H1 (cell line): ENCODE results near the gene ZBTB26. TPM values are rescaled to one million over a fixed set of nuclear protein-coding genes. Genes with fewer than 3 reads are reported as not detected.

Experiments used
- CTCF ChIA-PET: fragments of 300-600 bp; sonication (Branson Sonifier 250); formaldehyde crosslinking; loops from one replicate; lab custom pipeline; 2021; ENCODE audit not compliant: partially characterized antibody; lab: Charles Lee
- POLR2A ChIA-PET: fragments of 300-600 bp; sonication (Branson Sonifier 250); formaldehyde crosslinking; loops from one replicate; lab custom pipeline; 2021; ENCODE audit warnings: inconsistent platforms; ENCODE audit not compliant: partially characterized antibody; lab: Charles Lee
- DNase-seq, 2 experiments: peaks; one replicate each; pipeline versions ENCODE4 v3.0.0 to v3.0.0-alpha.2; 2010 to 2022; ENCODE audit warnings: low spot score in 2 of 2, low read depth in 1 of 2, mixed read lengths in 1 of 2
- FAIRE-seq: peaks from 2 replicates; lab custom pipeline; 2011; peaks lifted over from hg19 to GRCh38; lab: Jason Lieb, UNC
- H2AFZ ChIP-seq: 2 replicates; pipeline ENCODE4 v1.8.1; 2012; ENCODE audit warnings: low read length, inconsistent platforms
- H2AK5ac ChIP-seq: 2 replicates; pipeline ENCODE4 v1.6.1; 2013; ENCODE audit warnings: low read depth, low read length
- H2BK120ac ChIP-seq: replicated peaks from 2 replicates; pipeline ENCODE3; 2013; ENCODE audit warnings: low read depth, low read length, inconsistent platforms
- H2BK12ac ChIP-seq: 2 replicates; pipeline ENCODE4 v1.6.1; 2013; ENCODE audit warnings: low read depth, low read length
- H2BK15ac ChIP-seq: 2 replicates; pipeline ENCODE4 v1.6.1; 2013; ENCODE audit warnings: low read length
- H2BK20ac ChIP-seq: 2 replicates; pipeline ENCODE4 v1.6.1; 2013; ENCODE audit warnings: low read length
- H2BK5ac ChIP-seq: 2 replicates; pipeline ENCODE4 v1.6.1; 2013; ENCODE audit warnings: low read depth, low read length
- H3K14ac ChIP-seq: 2 replicates; pipeline ENCODE4 v1.6.1; 2013; ENCODE audit warnings: inconsistent platforms; ENCODE audit not compliant: insufficient read length
- H3K18ac ChIP-seq: 2 replicates; pipeline ENCODE4 v1.6.1; 2013; ENCODE audit warnings: low read length; ENCODE audit errors: extremely low read depth
- H3K23ac ChIP-seq: 2 replicates; pipeline ENCODE4 v1.6.1; 2013; ENCODE audit warnings: inconsistent platforms; ENCODE audit not compliant: insufficient read length
- H3K23me2 ChIP-seq: 2 replicates; pipeline ENCODE4 v1.6.1; 2013; ENCODE audit warnings: low read depth, low read length
- H3K27ac ChIP-seq: 2 replicates; pipeline ENCODE4 v1.6.1; 2011; ENCODE audit warnings: low read depth, low read length, inconsistent platforms
- H3K27me3 ChIP-seq, 4 experiments: replicated peaks in 1 of 4; 1 replicate in 1 of 4; 2 replicates in 3 of 4; pipeline versions ENCODE4 v1.6.1 to v1.8.1; 2011 to 2013; ENCODE audit warnings: low read length in 3 of 4, mild to moderate bottlenecking in 3 of 4, inconsistent platforms in 2 of 4, mixed read lengths in 2 of 4, moderate library complexity in 1 of 4; ENCODE audit not compliant: control insufficient read depth in 3 of 4, insufficient read depth in 3 of 4; ENCODE audit errors: extremely low read depth in 1 of 4
- H3K36me3 ChIP-seq, 4 experiments: 2 replicates each; pipeline versions ENCODE4 v1.6.1 to v1.8.1; 2011 to 2013; ENCODE audit warnings: mild to moderate bottlenecking in 4 of 4, low read length in 3 of 4, moderate library complexity in 2 of 4, control low read depth in 1 of 4, inconsistent platforms in 1 of 4; ENCODE audit not compliant: insufficient read depth in 4 of 4, control insufficient read depth in 2 of 4
- H3K4ac ChIP-seq: replicated peaks from 2 replicates; pipeline ENCODE3; 2013; ENCODE audit warnings: low read length, low read depth, mixed read lengths, inconsistent platforms; ENCODE audit not compliant: insufficient read length
- H3K4me1 ChIP-seq, 4 experiments: replicated peaks in 1 of 4; 1 replicate in 1 of 4; 2 replicates in 3 of 4; pipeline versions ENCODE4 v1.6.1 to v1.8.1; 2011 to 2013; ENCODE audit warnings: low read length in 3 of 4, inconsistent platforms in 2 of 4, mixed read lengths in 1 of 4; ENCODE audit not compliant: insufficient read depth in 4 of 4, control insufficient read depth in 3 of 4
- H3K4me2 ChIP-seq, 2 experiments: 2 replicates each; pipeline versions ENCODE4 v1.6.1 to v1.8.1; 2011 to 2013; ENCODE audit warnings: low read depth in 2 of 2, low read length in 2 of 2, control low read depth in 1 of 2, inconsistent platforms in 1 of 2, mild to moderate bottlenecking in 1 of 2; ENCODE audit not compliant: insufficient read depth in 1 of 2
- H3K4me3 ChIP-seq, 4 experiments: fragments of 200-600, 300-600 bp in 1 of 4; sonication (generic), shearing (Covaris generic), sonication (Bioruptor Twin) in 1 of 4; 2 replicates each; pipeline versions ENCODE4 v1.5.1 to v1.8.1; 2011 to 2016; ENCODE audit warnings: low read length in 4 of 4, low read depth in 3 of 4, control low read depth in 2 of 4, inconsistent platforms in 2 of 4, mild to moderate bottlenecking in 2 of 4, mixed read lengths in 1 of 4, moderate library complexity in 1 of 4; ENCODE audit not compliant: insufficient read depth in 2 of 4; ENCODE audit errors: extremely low read depth in 1 of 4
- H3K56ac ChIP-seq: replicated peaks from 2 replicates; pipeline ENCODE3; 2013; ENCODE audit warnings: low read depth, mild to moderate bottlenecking, mixed read lengths, low read length, inconsistent platforms; ENCODE audit not compliant: insufficient read length
- H3K79me1 ChIP-seq: 2 replicates; pipeline ENCODE4 v1.6.1; 2013; ENCODE audit warnings: low read depth, low read length, control low read depth
- H3K79me2 ChIP-seq, 2 experiments: 2 replicates each; pipeline versions ENCODE4 v1.6.1 to v1.8.1; 2012 to 2013; ENCODE audit warnings: low read length in 2 of 2, mild to moderate bottlenecking in 2 of 2, inconsistent platforms in 1 of 2; ENCODE audit not compliant: insufficient read depth in 2 of 2, control insufficient read depth in 1 of 2
- H3K9ac ChIP-seq, 4 experiments: replicated peaks in 1 of 4; 1 replicate in 1 of 4; 2 replicates in 3 of 4; pipeline versions ENCODE4 v1.6.1 to v1.8.1; 2011 to 2013; ENCODE audit warnings: low read depth in 3 of 4, low read length in 3 of 4, control low read depth in 2 of 4, mild to moderate bottlenecking in 2 of 4, moderate library complexity in 2 of 4, inconsistent platforms in 1 of 4; ENCODE audit errors: extremely low read depth in 1 of 4
- H3K9me3 ChIP-seq, 2 experiments: 2 replicates each; pipeline versions ENCODE4 v1.6.1 to v1.8.1; 2012 to 2013; ENCODE audit warnings: mild to moderate bottlenecking in 2 of 2, moderate library complexity in 2 of 2, control low read depth in 1 of 2, inconsistent platforms in 1 of 2, low read depth in 1 of 2, low read length in 1 of 2, mixed read lengths in 1 of 2; ENCODE audit not compliant: insufficient read depth in 2 of 2
- H4K20me1 ChIP-seq, 2 experiments: replicated peaks in 1 of 2; 2 replicates each; pipeline versions ENCODE3 to v1.8.1; 2011 to 2013; ENCODE audit warnings: inconsistent platforms in 2 of 2, low read length in 2 of 2, mild to moderate bottlenecking in 1 of 2; ENCODE audit not compliant: insufficient read depth in 2 of 2, control insufficient read depth in 1 of 2
- H4K5ac ChIP-seq: 2 replicates; pipeline ENCODE4 v1.6.1; 2013; ENCODE audit warnings: low read length, low read depth, mixed read lengths, inconsistent platforms; ENCODE audit not compliant: insufficient read length
- H4K8ac ChIP-seq: 2 replicates; pipeline ENCODE4 v1.8.0; 2013; ENCODE audit warnings: mild to moderate bottlenecking, moderate library complexity, low read length, inconsistent platforms; ENCODE audit not compliant: insufficient read depth; ENCODE audit errors: extremely low read depth
- H4K91ac ChIP-seq: replicated peaks from 2 replicates; pipeline ENCODE3; 2013; ENCODE audit warnings: low read length, mixed read lengths, inconsistent platforms; ENCODE audit not compliant: insufficient read length
- CEBPB ChIP-seq: IDR thresholded peaks from 2 replicates; pipeline ENCODE4 v1.6.1; 2012; ENCODE audit warnings: low read depth, low read length
- EP300 ChIP-seq, 2 experiments: IDR thresholded peaks; 1 replicate in 1 of 2; 2 replicates in 1 of 2; pipeline ENCODE4 v1.6.1; 2011 to 2012; ENCODE audit warnings: low read depth in 2 of 2, low read length in 2 of 2, mild to moderate bottlenecking in 2 of 2, borderline replicate concordance in 1 of 2, inconsistent platforms in 1 of 2, moderate library complexity in 1 of 2
- JUN ChIP-seq: IDR thresholded peaks from 2 replicates; pipeline ENCODE4 v1.6.1; 2011; ENCODE audit warnings: low read depth, mild to moderate bottlenecking, improper control_type of control experiment, low read length
- KDM5A ChIP-seq: fragments of 200-600 bp; IDR thresholded peaks from 2 replicates; pipeline ENCODE4 v1.7.1; 2012; ENCODE audit warnings: mild to moderate bottlenecking, low read length, inconsistent platforms, mixed read lengths
- MAFK ChIP-seq: IDR thresholded peaks from 2 replicates; pipeline ENCODE4 v1.6.1; 2012; ENCODE audit warnings: low read depth, mild to moderate bottlenecking, improper control_type of control experiment, low read length
- NANOG ChIP-seq: IDR thresholded peaks from 2 replicates; pipeline ENCODE4 v1.6.1; 2011; ENCODE audit warnings: low read length, low read depth, mild to moderate bottlenecking, inconsistent platforms; ENCODE audit not compliant: insufficient read depth, poor library complexity, severe bottlenecking
- POLR2AphosphoS5 ChIP-seq: IDR thresholded peaks from 2 replicates; pipeline ENCODE4 v1.6.1; 2011; ENCODE audit warnings: low read depth, low read length
- RXRA ChIP-seq: IDR thresholded peaks from 2 replicates; pipeline ENCODE4 v1.6.1; 2011; ENCODE audit warnings: low read depth, mild to moderate bottlenecking, low read length, moderate library complexity; ENCODE audit not compliant: insufficient read depth
- SIN3A ChIP-seq, 2 experiments: IDR thresholded peaks in 1 of 2; conservative IDR thresholded peaks in 1 of 2; 2 replicates each; pipeline ENCODE4 v1.6.1; 2011 to 2012; ENCODE audit warnings: low read length in 2 of 2, improper control_type of control experiment in 1 of 2, low read depth in 1 of 2, mild to moderate bottlenecking in 1 of 2
- SP1 ChIP-seq: IDR thresholded peaks from 2 replicates; pipeline ENCODE4 v1.6.1; 2011; ENCODE audit warnings: low read depth, low read length
- SUZ12 ChIP-seq: fragments of 200-600 bp; sonication (generic); IDR thresholded peaks from 2 replicates; pipeline ENCODE4 v1.6.1; 2012; ENCODE audit warnings: mild to moderate bottlenecking, inconsistent platforms, low read length, moderate library complexity, mixed read lengths
- polyA plus RNA-seq, 7 experiments: library from polyadenylated mRNA; depleted of rRNA in 3 of 7; stranded (reverse) in 5 of 7; unstranded in 2 of 7; fragments of >200 nt in 5 of 7; fragments of 200-250 nt in 2 of 7; gene quantifications; 1 replicate in 5 of 7; 2 replicates in 1 of 7; 4 replicates in 1 of 7; pipeline versions ENCODE4 v1.2.1 to v1.2.3, GENCODE V29; 2011 to 2013; ENCODE audit warnings: missing spikeins in 2 of 7, mixed read lengths in 2 of 7
- total RNA-seq: library from RNA; stranded (reverse); fragmentation: NEBNext Ultra II Directional; extraction: Animal tissue kit (Norgen Biotek cat#: 25700); gene quantifications from 2 replicates; pipeline ENCODE4 v1.2.1, GENCODE V29; 2021

The ZBTB26 gene
- total and polyA plus RNA-seq, 2 of the 8 experiments (the other 6 are each of a cell fraction or from before 2014, with no cell fraction given) = 5.7 to 7.4 TPM

DNA sequence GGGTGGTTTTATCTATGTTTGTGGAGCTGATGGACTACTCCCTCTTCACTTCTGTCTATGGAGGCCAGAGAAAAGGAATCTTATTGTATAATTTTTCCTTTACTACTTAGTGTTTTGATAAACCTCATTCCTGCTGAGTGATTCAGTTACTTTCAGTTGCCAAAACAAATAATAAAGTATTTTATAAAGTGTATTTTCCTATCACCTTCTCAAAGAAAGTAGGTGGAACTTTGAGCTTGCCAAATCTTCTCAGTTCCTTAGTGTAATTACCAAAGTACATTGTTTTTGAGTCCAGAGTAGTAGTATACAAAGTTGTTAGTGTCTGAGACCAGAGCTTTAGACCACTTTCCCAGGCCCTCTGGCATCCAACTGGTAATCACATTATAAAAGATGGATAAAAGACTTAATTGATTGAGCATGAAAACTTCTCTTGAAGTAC, 23.0 kb upstream of the ZBTB26 start:
- Histone ChIP-seq H3K14ac (no peak overlapping the region), H3K9ac (no peak overlapping the region), H2BK12ac (no peak overlapping the region), H4K5ac (no peak overlapping the region), H4K91ac (no peak overlapping the region), H3K23ac (no peak overlapping the region), H3K18ac (no peak overlapping the region), H3K79me1 (0 out of 2 replicates have a peak, but pooled peaks cover 2% of the 10 kb centered on the region), H2BK20ac (no peak overlapping the region)
- DNase-seq = no peak
- CTCF ChIA-PET = no interaction called here
- TF ChIP-seq KDM5A (no peak), MAFK (no peak), EP300 (IDR thresholded peaks at IDR 0.05; ENCODE audit: borderline replicate concordance in 1 of 2, low read depth in 2 of 2, low read length in 2 of 2) (no peak), POLR2AphosphoS5 (no peak), RXRA (no peak), SUZ12 (no peak), SP1 (no peak), SIN3A (conservative IDR thresholded peaks at IDR 0.05 in 1 of 2, IDR thresholded peaks at IDR 0.05 in 1 of 2; ENCODE audit: low read depth in 1 of 2, low read length in 2 of 2) (no peak), JUN (no peak), CEBPB (no peak), NANOG (no peak)
- TF ChIP-seq, all 59 proteins: peak for 0
- Histone ChIP-seq H2BK15ac (no peak overlapping the region), H3K56ac (no peak overlapping the region), H4K8ac (no peak overlapping the region), H4K20me1 (peaks cover 0 to 2% of the 10 kb centered on the region in 2 experiments), H3K4me3 (no peak overlapping the region), H3K4ac (no peak overlapping the region), H3K27me3 (no peaks in the 10 kb centered on the region), H3K4me2 (no peak overlapping the region), H3K23me2 (no peaks in the 10 kb centered on the region), H2AK5ac (no peak overlapping the region), H2AFZ (no peak overlapping the region), H3K27ac (no peak overlapping the region), H3K79me2 (peaks cover 6 to 74% of the 10 kb centered on the region in 2 experiments; a peak in 3 of 4 replicates), H2BK120ac (no peak overlapping the region), H2BK5ac (no peak overlapping the region), H3K9me3 (no peaks in the 10 kb centered on the region), H3K4me1 (peaks cover 0 to 10% (median 2%) of the 10 kb centered on the region in 4 experiments; a peak in 3 of 7 replicates), H3K36me3 (peaks cover 0 to 8% (median 1%) of the 10 kb centered on the region in 4 experiments; a peak in 4 of 8 replicates)
- POLR2A ChIA-PET = interaction anchor here (1.1 kb wide), 2 partner anchors 14 to 20 kb away, joined by 3 read pairs; partner anchors contain the start of gene RABGAP1
- FAIRE-seq = no peak
